Ovary (tissue), 9 donors: ENCODE data around the gene MAD1L1. TPM values are rescaled to one million over a fixed set of nuclear protein-coding genes. Genes with fewer than 3 reads are reported as not detected.

ENCODE experiments used
- DNase-seq, 5 donors: peaks; one replicate each; pipeline ENCODE4 v3.0.0-alpha.2; 2019 to 2020
- H3K27ac ChIP-seq, 2 donors: fragments of 200-600 bp; one replicate each; pipeline versions ENCODE4 v1.5.1 to v1.8.0; 2019 to 2022
- H3K27me3 ChIP-seq: fragments of 200-600 bp; one replicate; pipeline ENCODE4 v1.8.0; 2022
- H3K36me3 ChIP-seq: fragments of 200-600 bp; sonication (generic); one replicate; pipeline ENCODE4 v1.5.1; 2019
- H3K4me1 ChIP-seq: one replicate; pipeline ENCODE4 v1.8.1; 2013; ENCODE audit warnings: mild to moderate bottlenecking, moderate library complexity; ENCODE audit not compliant: insufficient read depth
- H3K4me3 ChIP-seq: fragments of 200-600 bp; sonication (generic); one replicate; pipeline ENCODE4 v1.5.1; 2017
- H3K9me3 ChIP-seq, 2 donors: fragments of 200-600 bp in 1 of 2; sonication (generic) in 1 of 2; one replicate each; pipeline versions ENCODE4 v1.5.1 to v1.8.1; 2013 to 2019; ENCODE audit warnings: mild to moderate bottlenecking in 1 of 2, moderate library complexity in 1 of 2
- CTCF ChIP-seq, 3 donors: fragments of 450-650 bp in 2 of 3; fragments of 200-600 bp in 1 of 3; IDR thresholded peaks; one replicate each; pipeline versions ENCODE4 v1.5.1 to v1.8.0; 2016 to 2022; ENCODE audit warnings: antibody characterized with exemption in 3 of 3, mild to moderate bottlenecking in 1 of 3
- EP300 ChIP-seq: sonication (generic); formaldehyde crosslinking; IDR thresholded peaks from one replicate; pipeline ENCODE4 v1.6.1; 2017; ENCODE audit warnings: antibody characterized with exemption
- POLR2A ChIP-seq: fragments of 450-650 bp; IDR thresholded peaks from one replicate; pipeline ENCODE4 v1.6.1; 2017; ENCODE audit warnings: antibody characterized with exemption, mild to moderate bottlenecking, moderate library complexity
- WGBS, 3 donors: extraction: QIAGEN DNeasy Blood & Tissue Kit in 1 of 3; methylation state at CpG; one replicate each; pipeline versions ENCODE4 v1.1.5 to v1.1.7; 2013 to 2017; 5-methylcytosine and 5-hydroxymethylcytosine counted together
- intact Hi-C, 4 donors: fragments of 100-400 bp; cut with DNase I; formaldehyde crosslinking; loops; one replicate each; pipeline versions ENCODE4 v1.11.0 to v1.15.1; 2022 to 2023
- polyA plus RNA-seq, 2 donors: library from polyadenylated mRNA; stranded (reverse); fragments of 200-250 nt in 1 of 2; fragments of 350-450 nt in 1 of 2; fragmentation: Illumina TruSeq in 1 of 2; extraction: RNeasy Lipid Tissue Mini Kit (QIAGEN cat#74804) in 1 of 2; gene quantifications; one replicate each; pipeline ENCODE4 v1.2.3, GENCODE V29; 2013 to 2014
- total RNA-seq, 7 donors: library from RNA; depleted of rRNA in 2 of 7; stranded (reverse); fragments of >200 nt in 2 of 7; fragmentation: NEBNext Ultra II Directional in 3 of 7; extraction: Animal tissue kit (Norgen Biotek cat#: 25700) in 3 of 7; gene quantifications; one replicate each; pipeline versions ENCODE4 v1.1.0 to v1.2.4, GENCODE V29; 2016 to 2023
- donor health status: DM: no; HTN: no; CAD: no; lungs with moderate emphysema.
- donor health status: DM: no; HTN: no; CAD: no.
- donor health status: Bipolar disorder and iron deficiency.
- donor health status: DM: yes; HTN: yes; CAD: no.
- donor health status: DM: no; HTN: no; CAD: no.
- donor health status: DM: yes; HTN: yes; CAD: no.

The MAD1L1 gene
- total and polyA plus RNA-seq, 9 donors = 5.9 to 36.6 (median 22.8) TPM

- Histone ChIP-seq H3K4me1 (no peaks in the 10 kb centered on the region), H3K9me3 (no peaks in the 10 kb centered on the region), H3K27me3 (no peaks in the 10 kb centered on the region), H3K36me3 (no peaks in the 10 kb centered on the region), H3K27ac (no peak overlapping the region), H3K4me3 (no peak overlapping the region)
- TF ChIP-seq POLR2A (no peak), EP300 (no peak), CTCF (IDR thresholded peaks at IDR 0.05) (no peak)
- WGBS, 3 donors = 93 to 98% (median 96%) methylated on average over 20 of the region's 20 CpGs
- no peak for DNase-seq
- intact Hi-C loops = no loop called here
Observed at GRCh38 chr7:2273866-2274265, 41.1 kb upstream of the MAD1L1 start.

- no peak for DNase-seq
- intact Hi-C loops = no loop called here
- WGBS, 3 donors = 75 to 82% (median 79%) methylated on average over 9 of the region's 9 CpGs
Observed at GRCh38 chr7:2272031-2272430, 39.3 kb upstream of the MAD1L1 start.

GRCh38 chr7:2271273-2272026, 38.7 kb upstream of the MAD1L1 start:
- TF ChIP-seq POLR2A (no peak), EP300 (no peak), CTCF (IDR thresholded peaks at IDR 0.05) (no peak)
- Histone ChIP-seq H3K27me3 (no peaks in the 10 kb centered on the region), H3K4me1 (no peaks in the 10 kb centered on the region), H3K27ac (no peak overlapping the region), H3K9me3 (no peaks in the 10 kb centered on the region), H3K4me3 (no peak overlapping the region), H3K36me3 (no peaks in the 10 kb centered on the region)
- no peak for DNase-seq
- WGBS, 3 donors = 81 to 94% (median 85%) methylated on average over 27 of the region's 27 CpGs
- intact Hi-C loops = no loop called here

More at GRCh38 chr7:2272031-2272430, 39.3 kb upstream of the MAD1L1 start:
- Histone ChIP-seq H3K27ac (no peak overlapping the region), H3K4me3 (no peak overlapping the region), H3K27me3 (no peaks in the 10 kb centered on the region), H3K36me3 (no peaks in the 10 kb centered on the region), H3K4me1 (no peaks in the 10 kb centered on the region), H3K9me3 (no peaks in the 10 kb centered on the region)
- no peak for TF ChIP-seq CTCF (IDR thresholded peaks at IDR 0.05)
- TF ChIP-seq EP300 = no peak
- no peak for TF ChIP-seq POLR2A

GRCh38 chr7:2270495-2270894, 37.8 kb upstream of the MAD1L1 start:
- no peaks in the 10 kb centered on the region for H3K9me3 ChIP-seq
- no peak for DNase-seq
- H3K27me3 ChIP-seq = no peaks in the 10 kb centered on the region
- H3K4me1 ChIP-seq = no peaks in the 10 kb centered on the region
- no peak overlapping the region for H3K4me3 ChIP-seq
- 87 to 90% (median 88%) methylated on average over 8 of the region's 8 CpGs for WGBS, 3 donors
- H3K27ac ChIP-seq = no peak overlapping the region
- no peaks in the 10 kb centered on the region for H3K36me3 ChIP-seq
- TF ChIP-seq CTCF (IDR thresholded peaks at IDR 0.05) (no peak), EP300 (no peak), POLR2A (no peak)
- intact Hi-C loops = no loop called here
